Measurements from ENCODE around the gene CPEB3. TPM values are rescaled to one million over a fixed set of nuclear protein-coding genes. Genes with fewer than 3 reads are reported as not detected.

Gene CPEB3
- total RNA-seq, 1 experiment from 2014 or later: 1.0 TPM

DNA sequence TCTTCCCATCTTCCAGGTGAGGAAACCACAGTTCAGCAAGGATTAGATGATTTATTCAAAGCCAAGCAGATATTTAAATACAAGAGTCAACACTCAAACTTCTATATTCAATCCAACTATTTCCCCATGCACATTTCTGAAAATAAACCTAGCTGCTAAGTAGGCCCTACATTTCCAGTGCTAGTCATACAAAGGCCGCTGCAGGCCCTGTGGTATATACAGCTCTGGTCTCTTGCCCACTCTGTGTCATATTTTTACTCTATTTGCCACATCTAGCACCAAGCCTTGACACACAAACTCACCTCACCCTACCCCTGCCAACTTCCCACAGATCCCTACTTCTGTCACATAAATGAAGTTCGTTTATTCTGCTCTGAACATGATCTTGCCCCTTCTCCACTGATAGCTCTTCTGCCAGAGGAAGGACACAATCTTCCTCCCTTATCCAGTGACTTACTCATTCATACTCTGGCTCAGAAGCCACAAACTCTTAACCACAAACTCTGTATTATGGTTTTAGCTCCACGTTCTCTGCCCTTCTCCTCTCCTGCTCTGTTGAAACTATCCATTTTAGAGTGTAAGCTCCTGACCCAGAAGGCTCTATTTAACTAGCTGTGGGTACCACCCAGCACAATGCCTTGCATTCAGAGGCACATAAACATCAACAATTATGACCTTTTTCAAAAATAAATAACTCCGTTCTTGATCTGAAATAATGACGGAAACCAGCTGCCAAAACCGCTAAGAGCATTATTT lies 180.7 kb downstream of the CPEB3 start:
- Mint-ChIP-seq H3K36me3 (ENCODE audit: insufficient read depth in 1 of 3, low read depth in 3 of 3) (no peaks in the 10 kb centered on the region), H3K27ac (no peak overlapping the region), H3K4me1 (no peaks in the 10 kb centered on the region), H3K4me3 (no peak overlapping the region), H3K27me3 (ENCODE audit: low read depth) (no peaks in the 10 kb centered on the region), H3K9me3 (no peaks in the 10 kb centered on the region)
- Histone ChIP-seq H3K27ac (ENCODE audit: insufficient read length, low read depth, low read length) (no peak overlapping the region), H4K91ac (ENCODE audit: insufficient read length, low read depth, low read length) (no peak overlapping the region), H3K79me1 (ENCODE audit: insufficient read depth, low read depth, low read length, poor library complexity, severe bottlenecking) (no peaks in the 10 kb centered on the region), H3K14ac (ENCODE audit: insufficient read depth, low read length) (no peak overlapping the region), H3K18ac (ENCODE audit: insufficient read length, low read depth, low read length) (no peak overlapping the region), H3T11ph (ENCODE audit: low read length) (no peak overlapping the region), H3K9me3 (ENCODE audit: control insufficient read depth, low read depth, low read length) (no peaks in the 10 kb centered on the region), H3K4me1 (ENCODE audit: insufficient read depth, low read length) (no peaks in the 10 kb centered on the region), H3K23me2 (ENCODE audit: insufficient read length, low read depth, low read length, poor library complexity, severe bottlenecking) (no peaks in the 10 kb centered on the region), H3K23ac (ENCODE audit: insufficient read length, low read depth, low read length) (no peak overlapping the region), H3K9ac (ENCODE audit: extremely low read depth, insufficient read length, low read length) (no peak overlapping the region), H2AFZ (ENCODE audit: low read length) (no peak overlapping the region), H2BK12ac (ENCODE audit: insufficient read length, low read depth, low read length) (no peak overlapping the region), H4K20me1 (ENCODE audit: control insufficient read depth, insufficient read depth, insufficient read length) (no peaks in the 10 kb centered on the region), H2BK20ac (ENCODE audit: low read depth, low read length, poor library complexity, severe bottlenecking) (no peak overlapping the region), H2AK5ac (ENCODE audit: insufficient read length, low read length) (no peak overlapping the region), H4K5ac (ENCODE audit: insufficient read length, low read depth, low read length) (no peak overlapping the region), H3K4me2 (ENCODE audit: insufficient read depth, insufficient read length, low read length) (no peak overlapping the region), H2BK15ac (ENCODE audit: low read depth, low read length) (no peak overlapping the region), H4K8ac (replicated peaks; ENCODE audit: insufficient read length, low read depth, low read length) (no peak overlapping the region), H3K79me2 (ENCODE audit: insufficient read depth, low read length) (no peaks in the 10 kb centered on the region), H3K56ac (ENCODE audit: insufficient read length, low read depth, low read length) (no peak overlapping the region), H3K27me3 (ENCODE audit: insufficient read depth, low read length) (no peaks in the 10 kb centered on the region), H3K4ac (ENCODE audit: low read depth, low read length) (no peak overlapping the region), H2BK5ac (ENCODE audit: insufficient read length, low read length) (no peak overlapping the region), H2BK120ac (ENCODE audit: low read depth, low read length, poor library complexity, severe bottlenecking) (no peak overlapping the region)
- no CpG with 5 or more reads among the region's 6 CpGs for WGBS (ENCODE audit: extremely low coverage, insufficient read length, low lambda C conversion rate)
- DNase-seq: no peak
- TF ChIP-seq, protein P1, sequence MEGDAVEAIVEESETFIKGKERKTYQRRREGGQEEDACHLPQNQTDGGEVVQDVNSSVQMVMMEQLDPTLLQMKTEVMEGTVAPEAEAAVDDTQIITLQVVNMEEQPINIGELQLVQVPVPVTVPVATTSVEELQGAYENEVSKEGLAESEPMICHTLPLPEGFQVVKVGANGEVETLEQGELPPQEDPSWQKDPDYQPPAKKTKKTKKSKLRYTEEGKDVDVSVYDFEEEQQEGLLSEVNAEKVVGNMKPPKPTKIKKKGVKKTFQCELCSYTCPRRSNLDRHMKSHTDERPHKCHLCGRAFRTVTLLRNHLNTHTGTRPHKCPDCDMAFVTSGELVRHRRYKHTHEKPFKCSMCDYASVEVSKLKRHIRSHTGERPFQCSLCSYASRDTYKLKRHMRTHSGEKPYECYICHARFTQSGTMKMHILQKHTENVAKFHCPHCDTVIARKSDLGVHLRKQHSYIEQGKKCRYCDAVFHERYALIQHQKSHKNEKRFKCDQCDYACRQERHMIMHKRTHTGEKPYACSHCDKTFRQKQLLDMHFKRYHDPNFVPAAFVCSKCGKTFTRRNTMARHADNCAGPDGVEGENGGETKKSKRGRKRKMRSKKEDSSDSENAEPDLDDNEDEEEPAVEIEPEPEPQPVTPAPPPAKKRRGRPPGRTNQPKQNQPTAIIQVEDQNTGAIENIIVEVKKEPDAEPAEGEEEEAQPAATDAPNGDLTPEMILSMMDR (conservative IDR thresholded peaks at IDR 0.05): no peak
